ENCODE measurements around the gene PBLD.
"Not testable (repeated sequence)": the region's sequence is repeated elsewhere in the genome, so short reads cannot be mapped to it uniquely, and the experiment has no call there.

- not testable (repeated sequence) for TF ChIP-seq CTCF (conservative IDR thresholded peaks at IDR 0.05; ENCODE audit: low read depth, low read length); EZH2 (IDR thresholded peaks at IDR 0.05; ENCODE audit: borderline replicate concordance, low read depth, low read length, poor library complexity, severe bottlenecking)
These were observed 86.3 kb downstream of the PBLD start for GRCh38 chr10:68246397-68246796.

Measured in A673 (cell line).